GM23248 (cell line): ENCODE results near the gene KLHDC3.

Experiments used
- EZH2 ChIP-seq: fragments of 200-600 bp; sonication (generic); IDR thresholded peaks from 2 replicates; pipeline ENCODE4 v1.6.1; 2018; ENCODE audit warnings: antibody characterized with exemption, mild to moderate bottlenecking; ENCODE audit not compliant: insufficient read depth, poor library complexity, severe bottlenecking
- EZH2phosphoT487 ChIP-seq: fragments of 200-600 bp; sonication (generic); IDR thresholded peaks from 2 replicates; pipeline ENCODE4 v1.6.1; 2018; ENCODE audit warnings: antibody characterized with exemption, moderate library complexity, mild to moderate bottlenecking, low read depth; ENCODE audit not compliant: insufficient read depth

DNA sequence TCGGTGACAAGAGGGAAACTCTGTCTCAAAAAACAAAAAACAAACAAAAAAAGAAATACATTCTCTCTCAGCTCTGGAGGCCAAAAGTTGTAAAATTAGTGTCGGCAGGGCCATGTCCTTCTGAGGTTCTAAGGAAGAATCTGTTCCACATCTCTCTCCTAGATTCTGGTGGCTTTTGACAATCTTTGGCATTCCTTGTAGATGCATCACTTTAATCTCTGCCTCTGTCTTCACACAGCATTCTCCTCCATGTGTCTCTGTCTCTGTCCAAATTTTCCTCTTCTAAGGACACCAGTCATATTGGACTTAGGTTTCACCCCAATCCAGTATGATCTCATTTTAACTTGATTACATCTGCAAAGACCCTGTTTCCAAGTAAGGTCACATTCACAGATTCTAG, 20.6 kb upstream of the KLHDC3 start:
- TF ChIP-seq EZH2 (no peak), EZH2phosphoT487 (no peak)
